Type B pancreatic cell (in vitro differentiated cells): ENCODE measurements around the gene ZNF330. TPM values are rescaled to one million over a fixed set of nuclear protein-coding genes. Genes with fewer than 3 reads are reported as not detected.

Experiments
- DNase-seq: peaks from one replicate; pipeline ENCODE4 v3.0.0; 2021; ENCODE audit warnings: mixed read lengths; ENCODE audit not compliant: unreplicated experiment; ENCODE audit errors: extremely low spot score
- H3K27ac Mint-ChIP-seq: 2 replicates; pipeline ENCODE4 v1.8.0; 2021; ENCODE audit warnings: mild to moderate bottlenecking, mixed read lengths
- H3K27me3 Mint-ChIP-seq: 2 replicates; pipeline ENCODE4 v1.8.0; 2021; ENCODE audit warnings: mixed read lengths
- H3K36me3 Mint-ChIP-seq: 2 replicates; pipeline ENCODE4 v1.8.0; 2021; ENCODE audit warnings: mixed read lengths
- H3K4me1 Mint-ChIP-seq: one replicate; pipeline ENCODE4 v1.8.0; 2021; ENCODE audit warnings: mixed read lengths; ENCODE audit not compliant: unreplicated experiment
- H3K4me3 Mint-ChIP-seq: 2 replicates; pipeline ENCODE4 v1.8.0; 2021; ENCODE audit warnings: mild to moderate bottlenecking, mixed read lengths
- H3K9me3 Mint-ChIP-seq: 2 replicates; pipeline ENCODE4 v1.8.0; 2021; ENCODE audit warnings: mixed read lengths
- total RNA-seq: library from RNA; stranded (reverse); gene quantifications from 2 replicates; pipeline ENCODE4 v1.2.1, GENCODE V29; 2021; ENCODE audit warnings: low replicate concordance
- TF ChIP-seq, protein P1 (sequence below): fragments of 200-600 bp; sonication (generic); conservative IDR thresholded peaks from 2 replicates; pipeline ENCODE4 v1.5.0; 2021; ENCODE audit warnings: antibody characterized with exemption, mild to moderate bottlenecking

ZNF330 gene
- total RNA-seq, 1 donor from 2014 or later, result 35.4 TPM

DNA sequence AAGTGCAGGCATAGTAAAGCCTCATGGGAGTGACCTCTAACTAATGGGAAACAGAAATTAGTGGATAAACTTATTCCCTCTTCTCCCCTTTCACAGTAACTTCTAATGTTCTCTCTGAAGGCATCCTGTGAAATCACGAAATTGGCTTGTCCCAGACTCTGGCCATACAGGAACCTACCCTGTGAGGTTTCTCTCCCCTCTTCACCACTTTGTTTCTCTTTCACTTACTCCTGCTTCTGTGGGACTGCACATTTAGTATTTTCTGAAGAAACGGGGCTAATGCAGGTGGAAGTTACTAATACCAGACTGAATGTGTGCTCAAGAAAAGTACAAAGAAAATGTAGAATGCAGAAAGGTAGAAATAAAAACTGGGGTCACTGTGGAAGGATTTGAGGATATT, 20.0 kb downstream of the ZNF330 start:
- H3K36me3 Mint-ChIP-seq, result peaks cover 2% of the 10 kb centered on the region
- no peaks in the 10 kb centered on the region for H3K4me1 Mint-ChIP-seq
- DNase-seq, result no peak
- no peaks in the 10 kb centered on the region for H3K9me3 Mint-ChIP-seq
- H3K27me3 Mint-ChIP-seq, result no peaks in the 10 kb centered on the region
- no peak overlapping the region for H3K4me3 Mint-ChIP-seq
- TF ChIP-seq, protein P1, sequence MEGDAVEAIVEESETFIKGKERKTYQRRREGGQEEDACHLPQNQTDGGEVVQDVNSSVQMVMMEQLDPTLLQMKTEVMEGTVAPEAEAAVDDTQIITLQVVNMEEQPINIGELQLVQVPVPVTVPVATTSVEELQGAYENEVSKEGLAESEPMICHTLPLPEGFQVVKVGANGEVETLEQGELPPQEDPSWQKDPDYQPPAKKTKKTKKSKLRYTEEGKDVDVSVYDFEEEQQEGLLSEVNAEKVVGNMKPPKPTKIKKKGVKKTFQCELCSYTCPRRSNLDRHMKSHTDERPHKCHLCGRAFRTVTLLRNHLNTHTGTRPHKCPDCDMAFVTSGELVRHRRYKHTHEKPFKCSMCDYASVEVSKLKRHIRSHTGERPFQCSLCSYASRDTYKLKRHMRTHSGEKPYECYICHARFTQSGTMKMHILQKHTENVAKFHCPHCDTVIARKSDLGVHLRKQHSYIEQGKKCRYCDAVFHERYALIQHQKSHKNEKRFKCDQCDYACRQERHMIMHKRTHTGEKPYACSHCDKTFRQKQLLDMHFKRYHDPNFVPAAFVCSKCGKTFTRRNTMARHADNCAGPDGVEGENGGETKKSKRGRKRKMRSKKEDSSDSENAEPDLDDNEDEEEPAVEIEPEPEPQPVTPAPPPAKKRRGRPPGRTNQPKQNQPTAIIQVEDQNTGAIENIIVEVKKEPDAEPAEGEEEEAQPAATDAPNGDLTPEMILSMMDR, result no peak
- no peak overlapping the region for H3K27ac Mint-ChIP-seq

DNA sequence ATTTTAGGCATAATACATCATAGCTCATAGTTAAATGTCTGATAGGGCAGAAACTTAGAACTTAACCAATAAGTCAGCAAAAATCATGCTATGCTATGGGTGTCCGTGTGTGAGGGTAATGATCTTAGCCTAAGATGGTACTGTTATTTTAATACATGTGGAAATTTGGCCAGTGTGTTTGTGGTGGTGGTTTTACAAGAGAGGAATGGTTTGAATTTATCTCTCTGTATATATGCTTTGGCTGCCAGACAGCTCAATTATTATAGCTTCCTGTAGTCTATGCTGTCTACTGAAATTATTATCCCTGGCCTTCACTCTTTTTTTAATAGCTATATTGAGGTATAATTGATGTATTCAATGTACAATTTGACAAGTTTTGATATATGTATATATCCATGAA, 21.3 kb downstream of the ZNF330 start:
- Mint-ChIP-seq H3K4me3 (no peak overlapping the region), H3K4me1 (peaks cover 5% of the 10 kb centered on the region), H3K9me3 (no peaks in the 10 kb centered on the region), H3K27ac (no peak overlapping the region), H3K27me3 (no peaks in the 10 kb centered on the region), H3K36me3 (no peaks in the 10 kb centered on the region)
- no peak for DNase-seq
- TF ChIP-seq, protein P1, result no peak

- Mint-ChIP-seq H3K9me3 (no peaks in the 10 kb centered on the region), H3K27ac (no peak overlapping the region), H3K4me3 (no peak overlapping the region), H3K4me1 (peaks cover 5% of the 10 kb centered on the region), H3K36me3 (no peaks in the 10 kb centered on the region), H3K27me3 (no peaks in the 10 kb centered on the region)
- DNase-seq, result no peak
- TF ChIP-seq, protein P1, result no peak
Observed at GRCh38 chr4:141244419-141244818, 23.7 kb downstream of the ZNF330 start.

GRCh38 chr4:141246243-141246642, 25.5 kb downstream of the ZNF330 start:
- Mint-ChIP-seq H3K4me1 (peaks cover 5% of the 10 kb centered on the region), H3K4me3 (no peak overlapping the region), H3K27ac (no peak overlapping the region), H3K36me3 (no peaks in the 10 kb centered on the region), H3K9me3 (no peaks in the 10 kb centered on the region), H3K27me3 (no peaks in the 10 kb centered on the region)
- TF ChIP-seq, protein P1, result no peak
- DNase-seq, result no peak

DNA sequence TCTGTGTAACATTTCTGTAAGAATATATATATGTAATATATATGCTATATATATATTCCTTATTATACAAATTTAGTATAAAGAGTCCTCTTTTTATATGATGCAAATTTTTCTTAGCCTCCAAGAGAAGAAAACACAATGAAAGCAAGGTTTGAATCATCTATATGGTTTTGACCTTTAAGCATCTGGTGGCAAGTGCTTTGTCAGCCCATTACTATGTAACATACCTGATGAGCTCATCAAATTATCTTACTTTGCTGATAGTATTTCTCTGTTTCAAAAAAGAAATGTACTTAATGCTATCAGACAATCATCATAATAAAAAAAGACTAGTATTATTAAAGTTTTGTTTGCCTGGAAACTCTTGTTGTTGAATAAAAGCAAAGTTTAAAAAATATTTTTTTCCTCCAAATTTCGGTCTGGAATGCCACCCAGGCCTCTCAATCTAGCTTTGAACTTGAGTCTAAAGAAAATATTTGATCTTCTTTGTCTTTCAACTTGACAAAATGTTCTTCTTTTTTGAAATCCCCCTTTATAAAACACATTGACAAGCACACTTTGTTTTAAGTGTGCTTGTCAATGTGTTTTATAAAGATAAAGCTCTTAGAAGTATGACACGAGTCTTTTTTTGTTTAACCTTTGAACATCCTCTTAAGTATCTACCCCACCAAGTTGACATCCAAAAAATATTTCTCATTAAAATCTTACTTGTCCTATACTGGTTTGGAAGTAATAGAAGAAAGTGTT, 26.2 kb downstream of the ZNF330 start:
- Mint-ChIP-seq H3K27me3 (no peaks in the 10 kb centered on the region), H3K9me3 (no peaks in the 10 kb centered on the region), H3K27ac (no peak overlapping the region), H3K4me3 (no peak overlapping the region), H3K4me1 (peaks cover 5% of the 10 kb centered on the region), H3K36me3 (no peaks in the 10 kb centered on the region)
- no peak for DNase-seq
- TF ChIP-seq, protein P1, result no peak

GRCh38 chr4:141247430-141247780, 26.7 kb downstream of the ZNF330 start:
- Mint-ChIP-seq H3K4me1 (peaks cover 5% of the 10 kb centered on the region), H3K27me3 (no peaks in the 10 kb centered on the region), H3K27ac (no peak overlapping the region), H3K36me3 (no peaks in the 10 kb centered on the region), H3K9me3 (no peaks in the 10 kb centered on the region), H3K4me3 (no peak overlapping the region)
- TF ChIP-seq, protein P1, result no peak
- DNase-seq, result no peak
